HuH-7 (cell line): Measurements from ENCODE around the gene HOXD4.

Experiments
- DNase-seq: peaks from one replicate; pipeline ENCODE4 v3.0.0; 2011; ENCODE audit warnings: low spot score

HOXD4 gene

DNA sequence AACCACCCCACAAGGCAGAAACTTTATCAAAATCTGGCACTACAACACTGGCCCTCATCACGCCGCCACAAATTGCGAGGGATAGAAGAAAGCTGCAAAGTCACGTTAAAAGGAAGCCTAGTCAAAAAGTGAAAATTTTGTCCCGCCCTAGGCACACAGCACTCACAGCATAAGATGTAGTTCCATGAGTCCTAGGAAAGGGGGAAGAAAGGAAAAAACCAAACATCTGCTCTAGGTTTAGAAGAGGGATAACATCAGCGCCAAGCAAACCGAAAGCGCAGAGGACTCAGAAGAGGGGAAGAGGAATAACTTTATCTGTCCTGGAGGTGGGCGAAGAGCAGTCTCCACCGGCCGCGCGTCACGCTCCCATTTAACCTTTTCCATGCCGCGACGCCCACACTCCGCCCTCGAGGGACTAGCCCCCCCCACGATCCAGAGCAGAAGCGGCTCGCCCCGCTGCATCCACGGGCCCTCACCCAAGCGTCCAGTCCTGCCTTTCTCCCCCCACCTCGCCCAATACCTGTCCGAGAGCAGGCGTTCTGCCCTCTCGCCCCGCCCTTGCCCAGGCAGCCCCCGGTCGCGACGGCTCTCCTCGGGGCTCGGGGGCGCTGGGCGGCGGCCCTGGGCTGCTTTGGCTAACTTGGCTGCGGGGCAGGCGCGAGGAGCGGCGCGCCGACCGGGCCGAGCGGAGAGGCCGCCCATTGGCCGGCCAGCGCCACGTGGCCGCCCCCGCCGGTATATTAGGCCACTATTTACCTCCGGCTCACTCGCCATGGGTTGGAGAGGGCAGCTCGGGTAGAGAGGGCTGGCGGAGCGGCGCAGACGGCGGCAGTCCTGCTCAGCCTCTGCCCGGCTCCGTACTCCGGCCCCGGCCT is 36.8 kb downstream of the HOXD4 start, which contains the start of gene HOXD1:
Gene HOXD1, plus strand, starts transcription at position 770 of the 875 bp plus-strand sequence. CDS start 134 bp downstream, outside the sequence.
- DNase-seq = peak; percentile 97

DNA sequence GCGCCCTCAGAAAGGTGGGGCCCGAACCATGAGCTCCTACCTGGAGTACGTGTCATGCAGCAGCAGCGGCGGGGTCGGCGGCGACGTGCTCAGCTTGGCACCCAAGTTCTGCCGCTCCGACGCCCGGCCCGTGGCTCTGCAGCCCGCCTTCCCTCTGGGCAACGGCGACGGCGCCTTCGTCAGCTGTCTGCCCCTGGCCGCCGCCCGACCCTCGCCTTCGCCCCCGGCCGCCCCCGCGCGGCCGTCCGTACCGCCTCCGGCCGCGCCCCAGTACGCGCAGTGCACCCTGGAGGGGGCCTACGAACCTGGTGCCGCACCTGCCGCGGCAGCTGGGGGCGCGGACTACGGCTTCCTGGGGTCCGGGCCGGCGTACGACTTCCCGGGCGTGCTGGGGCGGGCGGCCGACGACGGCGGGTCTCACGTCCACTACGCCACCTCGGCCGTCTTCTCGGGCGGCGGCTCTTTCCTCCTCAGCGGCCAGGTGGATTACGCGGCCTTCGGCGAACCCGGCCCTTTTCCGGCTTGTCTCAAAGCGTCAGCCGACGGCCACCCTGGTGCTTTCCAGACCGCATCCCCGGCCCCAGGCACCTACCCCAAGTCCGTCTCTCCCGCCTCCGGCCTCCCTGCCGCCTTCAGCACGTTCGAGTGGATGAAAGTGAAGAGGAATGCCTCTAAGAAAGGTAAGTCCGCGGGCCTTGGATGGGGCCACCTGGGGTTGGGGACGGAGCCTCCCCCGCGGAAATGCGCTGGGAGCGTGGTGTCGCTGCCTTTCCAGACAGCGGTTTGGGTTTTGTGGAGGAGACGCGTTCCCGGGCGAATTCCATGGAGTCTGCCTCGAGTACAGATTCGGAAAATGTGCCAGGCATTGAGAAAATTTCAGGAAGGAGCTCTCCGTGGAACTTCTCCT is 37.7 kb downstream of the HOXD4 start:
- DNase-seq = no peak

DNA sequence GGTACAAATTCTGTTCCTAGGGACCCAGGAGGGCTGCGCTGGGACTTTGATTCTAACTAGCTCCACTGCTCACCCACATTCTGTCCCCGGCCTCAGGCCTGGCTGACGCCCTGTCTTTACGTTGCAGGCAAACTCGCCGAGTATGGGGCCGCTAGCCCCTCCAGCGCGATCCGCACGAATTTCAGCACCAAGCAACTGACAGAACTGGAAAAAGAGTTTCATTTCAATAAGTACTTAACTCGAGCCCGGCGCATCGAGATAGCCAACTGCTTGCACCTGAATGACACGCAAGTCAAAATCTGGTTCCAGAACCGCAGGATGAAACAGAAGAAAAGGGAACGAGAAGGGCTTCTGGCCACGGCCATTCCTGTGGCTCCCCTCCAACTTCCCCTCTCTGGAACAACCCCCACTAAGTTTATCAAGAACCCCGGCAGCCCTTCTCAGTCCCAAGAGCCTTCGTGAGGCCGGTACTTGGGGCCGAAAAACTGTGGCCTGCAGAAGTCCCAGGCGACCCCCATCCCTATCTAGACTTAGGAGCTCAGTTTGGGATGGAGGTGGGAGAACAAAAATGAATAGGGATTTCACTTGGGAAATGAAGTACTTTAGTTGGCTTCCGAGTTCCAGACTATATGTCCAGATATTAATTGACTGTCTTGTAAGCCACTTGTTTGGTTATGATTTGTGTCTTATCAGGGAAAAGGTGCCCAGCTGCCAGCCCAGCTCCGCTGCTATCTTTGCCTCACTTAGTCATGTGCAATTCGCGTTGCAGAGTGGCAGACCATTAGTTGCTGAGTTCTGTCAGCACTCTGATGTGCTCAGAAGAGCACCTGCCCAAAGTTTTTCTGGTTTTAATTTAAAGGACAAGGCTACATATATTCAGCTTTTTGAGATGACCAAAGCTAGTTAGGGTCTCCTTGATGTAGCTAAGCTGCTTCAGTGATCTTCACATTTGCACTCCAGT is 38.6 kb downstream of the HOXD4 start:
- DNase-seq = no peak

DNA sequence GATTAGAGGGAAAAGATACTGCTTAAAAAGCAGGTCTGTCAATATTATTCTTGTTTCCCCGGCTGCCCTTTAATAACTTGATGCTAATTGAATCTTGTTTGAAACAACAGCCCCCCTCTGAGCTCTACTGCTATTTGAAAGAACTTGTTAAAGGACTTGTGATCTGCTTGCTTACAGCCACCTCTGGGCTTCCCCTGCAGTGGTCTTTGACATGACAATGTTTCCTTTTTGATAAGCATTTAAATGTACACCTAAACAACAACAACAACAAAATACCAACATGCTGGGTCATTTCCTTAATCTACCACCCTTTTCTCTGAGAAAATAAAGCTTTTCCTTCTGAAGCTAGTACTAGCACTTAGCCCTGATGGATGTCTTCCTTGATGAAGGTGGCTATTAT is 41.0 kb downstream of the HOXD4 start:
- no peak for DNase-seq

DNA sequence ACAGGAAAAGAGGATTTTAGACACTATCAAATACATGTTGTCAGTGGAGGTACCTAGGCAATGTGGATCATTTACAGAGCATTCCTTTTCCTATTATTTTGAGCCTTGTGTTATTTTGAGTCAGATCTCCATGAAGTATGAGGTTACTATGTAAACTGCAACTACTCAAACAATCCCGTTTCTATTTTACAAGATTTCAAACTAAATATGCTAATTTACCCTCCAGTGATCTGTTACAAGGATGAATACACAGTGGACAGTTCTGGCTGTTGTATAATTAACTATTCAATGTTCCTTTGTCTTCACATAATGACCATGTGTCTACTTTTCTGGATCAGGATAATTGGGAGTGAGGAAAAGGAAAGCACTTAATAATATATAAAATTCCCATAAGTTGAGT is 41.7 kb downstream of the HOXD4 start:
- DNase-seq = no peak

DNA sequence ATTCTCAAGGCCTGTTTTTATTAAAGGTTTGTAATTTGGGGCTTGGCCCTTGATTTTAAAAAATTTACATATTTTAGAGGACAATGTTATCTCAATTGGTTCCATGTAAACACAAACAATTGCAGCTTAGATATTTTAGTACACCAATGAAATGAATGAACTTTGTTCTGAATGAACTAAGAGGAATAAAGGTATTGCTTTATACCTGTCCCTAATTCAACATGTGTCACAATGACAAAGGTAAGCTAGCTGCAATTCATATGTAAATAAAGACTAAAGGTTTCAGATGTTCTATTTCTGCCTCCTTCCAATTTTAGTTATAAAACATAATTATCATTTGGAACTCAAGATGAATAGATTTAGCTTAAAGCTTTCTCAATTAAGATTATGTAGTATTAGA is 48.6 kb downstream of the HOXD4 start:
- DNase-seq = no peak

DNA sequence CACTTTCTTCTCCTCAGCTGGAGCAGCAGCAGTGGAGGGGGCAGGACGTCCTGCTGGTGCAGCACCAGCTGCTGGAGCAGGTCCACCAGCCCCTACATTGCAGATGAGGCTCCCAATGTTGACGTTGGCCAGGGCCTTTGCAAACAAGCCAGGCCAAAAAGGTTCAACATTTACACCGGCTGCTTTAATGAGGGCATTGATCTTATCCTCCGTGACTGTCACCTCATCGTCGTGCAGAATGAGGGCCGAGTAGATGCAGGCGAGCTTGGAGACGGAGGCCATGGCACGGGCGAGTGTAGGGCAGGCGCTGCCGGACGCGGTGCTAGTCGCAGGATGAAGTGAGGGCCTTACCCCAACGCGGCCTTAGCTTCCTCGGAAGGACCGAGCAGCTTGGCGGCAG is 49.6 kb downstream of the HOXD4 start:
- no peak for DNase-seq

DNA sequence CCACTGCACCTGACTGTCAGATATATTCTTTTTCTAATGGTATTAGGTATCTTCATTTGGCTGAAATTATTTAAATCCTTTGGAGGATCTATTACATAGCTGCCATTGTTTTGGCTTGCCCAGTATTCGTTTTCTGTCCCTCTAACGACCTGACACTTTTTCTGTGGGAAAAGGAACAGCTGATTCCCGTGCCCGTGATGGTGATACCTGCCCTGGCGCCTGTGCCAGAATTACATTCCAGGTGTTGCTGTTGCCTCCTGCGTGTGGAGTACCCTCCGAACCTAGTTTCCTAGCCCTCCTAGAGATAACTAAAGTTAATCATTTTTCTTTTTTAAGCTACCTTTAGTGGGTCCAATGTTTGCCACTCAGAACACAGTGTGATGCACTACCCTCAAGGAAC is 51.1 kb downstream of the HOXD4 start:
- DNase-seq = no peak
